ENCODE data around the gene HAPLN2.

Gene HAPLN2

GRCh38 chr1:156646738-156647211 is 27.6 kb downstream of the HAPLN2 start:
- no peak for DNase-seq

- no peak for DNase-seq
Measured at GRCh38 chr1:156647351-156647750, 28.1 kb downstream of the HAPLN2 start.

- DNase-seq: no peak
Measured at GRCh38 chr1:156648496-156648895, 29.3 kb downstream of the HAPLN2 start.

- DNase-seq: no peak
Measured at GRCh38 chr1:156648951-156649350, 29.7 kb downstream of the HAPLN2 start.

GRCh38 chr1:156652131-156652991 is 33.1 kb downstream of the HAPLN2 start:
- DNase-seq: no peak

GRCh38 chr1:156652992-156653355 is 33.8 kb downstream of the HAPLN2 start:
- DNase-seq: no peak

- DNase-seq: no peak
Measured at GRCh38 chr1:156654700-156655099, 35.5 kb downstream of the HAPLN2 start.

GRCh38 chr1:156655151-156655903 is 36.1 kb downstream of the HAPLN2 start:
- DNase-seq: no peak

- DNase-seq: no peak
Measured at GRCh38 chr1:156655904-156656516, 36.8 kb downstream of the HAPLN2 start.

- peak in 1 of 2 donors; percentile 37 for DNase-seq
Measured at GRCh38 chr1:156656806-156657740, 37.9 kb downstream of the HAPLN2 start.

- no peak for DNase-seq
Measured at GRCh38 chr1:156657741-156658319, 38.6 kb downstream of the HAPLN2 start.

GRCh38 chr1:156658496-156658895 is 39.3 kb downstream of the HAPLN2 start:
- no peak for DNase-seq

- DNase-seq: no peak
Measured at GRCh38 chr1:156658945-156659574, 39.8 kb downstream of the HAPLN2 start.

- DNase-seq: no peak
Measured at GRCh38 chr1:156659661-156659987, 40.4 kb downstream of the HAPLN2 start.

- peak; percentile 91 to 93 for DNase-seq
Measured at GRCh38 chr1:156659988-156660751, 41.0 kb downstream of the HAPLN2 start.

GRCh38 chr1:156660752-156661112 is 41.5 kb downstream of the HAPLN2 start:
- no peak for DNase-seq

GRCh38 chr1:156662005-156662799 is 43.0 kb downstream of the HAPLN2 start:
- no peak for DNase-seq

- DNase-seq: no peak
Measured at GRCh38 chr1:156662800-156663055, 43.5 kb downstream of the HAPLN2 start.

- DNase-seq: no peak
Measured at GRCh38 chr1:156663178-156663577, 44.0 kb downstream of the HAPLN2 start.

- no peak for DNase-seq
Measured at GRCh38 chr1:156664046-156664766, 45.0 kb downstream of the HAPLN2 start.
